ENCODE measurements around the gene LY6G5B.

LY6G5B gene

DNA sequence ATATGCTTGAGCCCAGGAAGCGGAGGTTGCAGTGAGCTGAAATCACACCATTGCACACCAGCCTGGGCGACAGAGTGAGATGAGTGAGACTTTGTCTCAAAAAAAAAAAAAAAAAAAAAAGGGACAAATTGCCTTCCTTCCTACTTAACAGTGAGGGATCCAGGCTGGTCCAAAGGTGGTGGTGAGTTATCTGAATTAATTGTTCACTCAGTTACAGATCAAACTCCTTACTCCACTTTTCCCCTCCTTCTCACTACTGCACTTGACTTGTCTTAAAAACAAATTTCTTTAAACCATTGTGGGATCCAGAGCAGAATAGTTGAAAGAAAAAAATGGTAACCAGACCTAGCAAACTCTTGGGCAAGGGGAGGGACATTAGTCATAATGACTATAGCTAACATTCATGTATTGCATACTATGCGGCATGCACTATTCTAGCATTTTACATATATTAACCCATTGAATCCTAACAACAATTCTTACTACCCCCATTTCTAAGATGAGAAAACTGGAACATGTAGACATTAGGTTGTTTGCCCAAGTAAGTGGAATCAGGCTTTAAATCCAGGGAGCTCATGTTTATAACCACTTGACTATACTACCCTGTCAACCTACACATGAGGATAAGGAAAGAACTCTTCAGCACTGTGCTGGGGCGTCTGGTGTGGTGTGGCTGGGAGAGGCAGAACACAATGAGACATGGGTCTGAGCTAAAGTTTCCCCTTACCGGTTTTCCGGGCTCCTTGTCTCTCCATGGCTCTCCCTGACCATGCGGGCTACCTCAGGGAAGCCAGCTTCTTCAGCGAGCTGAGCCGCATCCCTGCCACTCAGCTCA is 6.4 kb upstream of the LY6G5B start:
- no peak for DNase-seq (ENCODE audit: low spot score)

DNA sequence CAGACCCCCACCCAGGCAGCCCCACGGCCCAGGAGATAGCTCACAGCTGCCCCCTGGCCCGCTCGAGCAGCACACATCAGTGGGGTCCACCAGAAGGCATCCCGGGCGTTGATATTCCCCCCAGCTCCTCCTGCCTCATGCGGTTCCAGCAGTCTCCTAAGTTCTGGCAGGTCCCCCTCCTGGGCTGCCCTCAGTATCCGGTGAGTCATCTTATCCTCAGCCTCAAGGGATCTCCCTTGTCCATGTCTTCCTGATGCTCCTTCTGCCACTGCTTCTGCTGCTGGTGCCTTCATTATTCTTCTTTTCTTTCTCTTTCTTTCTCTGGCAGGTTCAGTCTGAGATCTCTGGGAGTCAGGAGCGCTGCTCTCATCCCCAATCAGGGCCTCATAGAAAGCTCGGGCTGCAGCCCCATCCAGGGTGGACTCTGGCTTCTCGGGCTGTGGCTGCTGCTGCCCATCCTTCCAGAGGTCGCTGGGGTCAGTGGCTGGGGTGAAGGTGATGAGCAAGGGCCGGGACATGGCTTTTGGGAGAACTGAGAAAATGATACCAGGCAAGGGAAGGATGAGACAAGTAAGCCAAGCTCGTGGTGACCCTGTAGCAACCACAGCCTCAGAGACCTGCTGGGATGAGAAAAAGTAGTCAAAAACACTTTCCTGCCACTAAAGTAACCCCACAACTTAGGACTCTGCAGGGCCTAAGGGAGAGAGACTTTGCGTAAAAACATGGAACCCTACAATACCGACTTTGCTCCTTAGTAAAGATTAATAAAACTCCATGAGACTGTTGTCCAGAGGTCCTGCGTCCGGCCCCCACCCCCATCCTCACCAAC is 5.6 kb upstream of the LY6G5B start:
- no peak for DNase-seq (ENCODE audit: low spot score)

DNA sequence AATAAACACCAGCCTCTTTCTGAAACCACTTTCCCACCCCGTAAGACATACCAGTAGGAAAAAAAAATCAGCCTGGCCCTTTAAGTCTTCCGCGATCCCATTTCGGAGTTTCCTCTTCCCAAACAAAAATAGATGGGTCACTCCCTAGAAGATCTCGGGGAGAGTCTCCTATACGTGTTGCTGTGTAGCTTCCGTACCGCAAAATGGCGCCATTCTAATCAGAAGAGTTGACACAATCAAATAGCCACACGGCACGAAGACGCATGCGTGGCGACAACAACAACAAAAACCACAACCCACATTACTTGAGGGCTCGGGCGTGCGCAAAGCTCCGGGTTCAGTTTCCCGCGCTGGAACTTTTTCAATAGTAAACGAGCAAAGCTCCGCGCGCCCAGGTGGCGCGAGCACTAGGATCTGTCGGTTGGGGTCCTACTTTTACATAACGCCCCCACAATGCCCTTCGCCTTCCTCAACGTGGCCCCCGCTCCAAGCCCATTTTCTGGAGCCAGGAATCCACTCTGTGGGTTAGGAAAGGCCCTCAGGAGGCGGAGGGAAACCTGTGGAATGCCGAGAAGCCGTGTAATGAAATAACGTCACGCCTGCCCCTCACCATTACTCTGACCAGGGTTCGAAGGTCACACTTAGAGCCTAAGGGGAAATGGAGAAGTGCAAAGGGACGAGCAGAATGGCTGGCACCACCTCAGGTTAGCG is 4.8 kb upstream of the LY6G5B start, which contains the start of gene GPANK1:
Gene GPANK1 (minus strand): TSS at position 208 of the 711 bp plus-strand sequence. CDS start 519 bp downstream, outside the sequence.
- DNase-seq (ENCODE audit: low spot score) = peak; percentile 90

DNA sequence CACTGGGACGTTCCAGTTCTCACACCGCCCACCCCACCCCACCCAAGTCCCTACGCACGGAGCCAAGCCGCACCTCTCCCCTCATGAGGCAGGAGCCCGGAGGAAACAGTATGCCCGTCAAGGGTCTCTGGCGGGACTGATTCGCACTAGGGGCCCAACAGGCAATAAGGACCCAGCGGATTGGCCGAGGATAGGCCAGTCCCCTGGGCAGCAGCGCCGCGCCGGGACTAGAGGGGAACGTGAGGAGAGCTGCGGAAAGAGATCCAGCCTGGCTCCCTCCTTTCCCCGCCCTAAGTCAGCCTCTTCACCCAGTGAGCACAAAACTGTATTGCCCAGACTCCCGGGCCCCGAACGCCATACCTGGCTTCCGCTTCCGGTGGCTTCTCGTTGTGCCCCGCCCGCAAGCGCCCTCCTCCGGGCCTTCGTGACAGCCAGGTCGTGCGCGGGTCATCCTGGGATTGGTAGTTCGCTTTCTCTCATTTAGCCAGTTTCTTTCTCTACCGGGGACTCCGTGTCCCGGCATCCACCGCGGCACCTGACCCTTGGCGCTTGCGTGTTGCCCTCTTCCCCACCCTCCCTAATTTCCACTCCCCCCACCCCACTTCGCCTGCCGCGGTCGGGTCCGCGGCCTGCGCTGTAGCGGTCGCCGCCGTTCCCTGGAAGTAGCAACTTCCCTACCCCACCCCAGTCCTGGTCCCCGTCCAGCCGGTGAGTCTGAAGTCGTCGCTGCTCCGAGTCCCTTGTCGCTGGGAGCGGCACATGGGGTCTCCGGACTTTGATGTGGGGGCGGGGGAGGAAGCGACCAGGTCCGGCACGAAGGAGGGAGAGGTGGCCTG is 4.1 kb upstream of the LY6G5B start, which contains the start of gene CSNK2B:
Gene CSNK2B (plus strand): TSS at position 580 of the 836 bp plus-strand sequence. CDS start 752 bp downstream, outside the sequence.
- DNase-seq (ENCODE audit: low spot score) = peak; percentile 98

DNA sequence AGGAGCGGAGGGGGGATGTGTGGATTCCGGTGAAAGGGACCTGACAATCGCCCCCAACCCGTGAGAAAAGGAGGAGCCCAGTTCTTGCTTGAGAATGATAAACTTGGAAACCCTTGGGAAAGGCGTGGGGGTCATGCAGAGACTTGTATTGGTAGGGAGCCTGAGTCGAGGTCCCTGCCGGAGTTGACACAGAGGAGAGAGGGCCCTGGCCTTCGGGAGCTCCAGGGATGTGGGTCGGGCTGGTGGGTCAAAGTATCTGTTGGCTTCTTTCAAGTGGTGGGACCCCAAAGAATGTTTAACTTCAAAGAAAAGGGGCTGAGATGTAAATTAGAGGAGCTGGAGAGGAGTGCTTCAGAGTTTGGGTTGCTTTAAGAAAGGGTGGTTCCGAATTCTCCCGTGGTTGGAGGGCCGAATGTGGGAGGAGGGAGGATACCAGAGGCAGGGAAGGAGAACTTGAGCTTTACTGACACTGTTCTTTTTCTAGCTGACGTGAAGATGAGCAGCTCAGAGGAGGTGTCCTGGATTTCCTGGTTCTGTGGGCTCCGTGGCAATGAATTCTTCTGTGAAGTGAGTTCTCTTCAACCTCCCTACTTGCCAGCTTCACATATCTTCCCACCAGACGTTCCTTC is 3.3 kb upstream of the LY6G5B start:
- DNase-seq (ENCODE audit: low spot score) = no peak

DNA sequence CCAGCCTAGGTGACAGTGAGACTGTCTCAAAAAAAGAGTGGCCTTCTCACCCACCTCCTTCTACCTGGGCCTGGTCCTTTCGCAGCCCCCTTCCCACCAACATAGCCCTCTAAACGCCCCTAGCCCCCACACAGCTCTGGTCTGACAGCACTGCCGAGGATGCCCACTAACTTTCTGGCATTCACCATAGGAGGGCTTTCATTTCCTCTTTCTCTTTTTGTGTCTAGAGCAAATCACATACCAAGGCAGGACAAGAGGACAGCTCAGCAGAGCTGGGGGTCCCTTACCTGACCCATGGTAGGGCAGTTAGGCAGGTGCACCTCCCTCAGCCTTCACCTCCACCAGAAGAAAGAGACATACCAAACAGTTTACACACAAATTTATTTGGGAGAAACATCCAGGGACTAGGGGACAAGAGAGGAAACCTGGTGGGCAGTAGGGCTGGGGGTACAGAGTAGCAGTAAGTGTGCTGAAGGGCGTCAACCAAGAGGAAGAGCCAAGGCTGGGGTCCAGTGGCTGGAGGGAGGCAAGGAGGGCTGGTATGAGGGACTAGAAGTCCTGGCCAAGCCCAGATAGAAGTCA is 6.6 kb downstream of the LY6G5B start:
- no peak for DNase-seq (ENCODE audit: low spot score)

DNA sequence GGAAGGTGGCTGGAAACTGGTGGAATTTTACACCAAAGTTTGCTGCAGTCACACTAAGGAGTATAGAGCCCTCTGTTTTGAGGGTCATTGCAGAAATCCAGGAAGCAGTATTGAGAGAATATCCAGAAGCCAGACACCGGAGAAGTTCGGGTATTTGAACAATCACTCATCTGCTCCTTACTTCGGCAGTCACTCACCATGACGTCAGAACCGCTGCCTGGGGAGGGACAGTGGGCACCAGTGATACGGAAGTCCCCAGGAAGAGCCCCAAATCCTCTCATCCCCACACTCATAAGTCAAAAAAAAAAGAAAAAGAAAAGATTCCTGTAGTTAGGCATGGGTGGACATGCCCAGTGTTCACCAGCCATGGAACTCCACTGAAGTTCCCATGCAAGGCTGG is 7.1 kb downstream of the LY6G5B start:
- DNase-seq (ENCODE audit: low spot score) = no peak

DNA sequence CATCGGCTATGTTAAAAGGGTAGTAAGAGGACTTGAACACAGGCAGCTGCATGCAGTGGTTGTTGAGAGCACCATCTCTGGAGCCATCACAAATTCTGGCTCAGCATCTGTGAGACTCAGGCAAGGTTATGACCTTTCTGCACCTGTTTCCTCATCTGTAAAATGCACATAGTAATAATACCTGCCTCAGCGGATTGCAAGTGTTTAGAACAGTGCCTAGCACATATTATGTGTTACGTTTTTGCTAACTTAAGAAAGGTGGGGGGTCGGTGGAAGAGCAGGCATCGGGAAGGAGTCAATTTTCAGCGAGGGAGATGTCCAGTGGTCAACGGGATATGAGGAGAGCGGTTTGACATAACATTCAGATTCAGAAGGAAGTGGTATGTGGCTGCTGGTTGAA is 8.2 kb downstream of the LY6G5B start:
- DNase-seq (ENCODE audit: low spot score) = no peak

DNA sequence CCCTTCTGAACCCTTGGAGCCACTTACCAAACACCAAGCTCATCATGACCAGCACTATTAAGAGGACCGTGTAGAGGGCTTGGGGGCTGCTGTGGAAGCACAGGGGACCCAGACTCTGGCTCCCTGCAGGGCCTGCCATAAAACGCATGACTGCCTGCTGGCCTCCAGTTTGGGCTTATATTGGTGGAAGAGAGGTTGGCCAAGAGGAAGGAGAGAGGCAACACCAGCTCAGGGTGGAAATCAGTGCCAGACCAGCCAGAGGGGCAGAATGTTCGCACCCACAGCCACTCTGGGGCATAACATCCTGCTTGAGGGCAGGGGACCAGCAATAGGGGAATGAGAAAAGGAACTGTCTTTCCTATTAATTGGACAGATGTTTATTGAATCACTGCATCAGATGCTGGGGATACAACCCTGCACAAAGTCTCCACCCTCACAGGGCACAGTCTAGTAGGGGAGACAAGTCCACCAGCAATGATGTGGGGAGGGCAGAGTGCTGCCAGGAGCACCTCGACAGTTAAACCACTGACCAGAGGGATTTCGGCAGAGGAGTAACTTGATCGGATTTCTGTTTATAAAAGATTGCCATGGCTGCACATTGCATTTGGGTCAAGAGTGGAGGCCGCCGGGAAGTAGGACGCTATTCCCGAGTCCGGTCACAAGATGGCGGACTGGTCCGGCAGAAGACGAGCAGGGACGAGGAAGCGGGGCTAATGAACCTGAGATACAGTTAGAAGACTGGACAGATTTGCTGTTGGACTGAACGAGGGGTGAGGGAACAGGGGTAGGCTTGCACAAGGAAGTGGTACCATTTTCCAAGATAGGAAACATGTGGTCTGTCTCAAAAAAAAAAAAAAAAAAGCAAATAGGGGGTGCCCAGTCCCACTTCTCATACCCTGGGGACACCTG is 10.7 kb downstream of the LY6G5B start, which contains the start of gene LY6G5C:
Gene LY6G5C (minus strand): TSS at position 842 of the 909 bp plus-strand sequence. CDS start 694 bp downstream, at position 148.
- DNase-seq (ENCODE audit: low spot score) = peak; percentile 75

DNA sequence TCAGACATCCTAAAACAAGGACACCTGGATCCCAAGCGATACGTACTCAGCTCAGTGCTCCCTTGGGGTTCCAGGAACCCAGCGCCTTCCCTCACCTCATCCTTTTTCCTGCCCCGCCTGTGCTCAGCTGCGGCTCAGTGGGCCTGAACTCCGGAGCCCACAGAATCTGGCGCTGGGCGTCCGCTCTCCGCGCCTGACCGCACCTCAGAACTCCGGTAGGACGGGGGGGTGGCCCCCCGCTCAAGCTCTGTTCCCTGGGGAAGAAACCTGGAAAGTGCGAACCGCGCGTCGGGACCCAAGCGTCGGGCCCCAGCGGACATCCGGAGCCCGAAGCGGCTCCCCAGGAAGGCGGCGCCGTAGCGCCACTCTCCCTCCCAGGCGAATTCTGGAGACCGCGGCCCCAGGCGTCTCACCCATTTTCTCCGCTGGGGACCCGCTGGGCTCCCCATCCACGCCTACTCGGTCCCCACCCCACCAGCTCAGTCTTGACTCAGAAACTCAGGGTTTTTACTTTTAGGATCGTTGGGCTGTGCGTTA is 11.4 kb downstream of the LY6G5B start:
- peak; percentile 22 for DNase-seq (ENCODE audit: low spot score)

DNA sequence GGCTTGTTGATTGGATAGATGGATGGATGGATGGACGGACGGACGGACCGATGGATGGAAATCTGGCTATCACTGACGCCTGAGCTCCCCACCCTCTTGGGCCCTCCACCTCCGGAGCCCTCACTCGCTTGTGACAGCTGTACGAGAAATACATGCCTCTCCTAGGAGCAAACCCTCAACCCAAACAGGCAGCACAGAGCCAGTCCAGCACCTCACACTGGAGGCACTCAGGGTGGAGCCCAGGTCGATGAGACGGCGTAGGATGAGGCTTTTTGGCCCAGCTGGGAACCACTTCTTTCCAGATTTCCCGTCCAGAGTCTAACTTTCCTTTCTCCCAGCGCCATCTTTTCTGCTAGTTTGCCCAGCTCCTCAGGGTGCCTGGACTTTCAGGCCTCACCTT is 13.8 kb downstream of the LY6G5B start:
- DNase-seq (ENCODE audit: low spot score) = no peak

DNA sequence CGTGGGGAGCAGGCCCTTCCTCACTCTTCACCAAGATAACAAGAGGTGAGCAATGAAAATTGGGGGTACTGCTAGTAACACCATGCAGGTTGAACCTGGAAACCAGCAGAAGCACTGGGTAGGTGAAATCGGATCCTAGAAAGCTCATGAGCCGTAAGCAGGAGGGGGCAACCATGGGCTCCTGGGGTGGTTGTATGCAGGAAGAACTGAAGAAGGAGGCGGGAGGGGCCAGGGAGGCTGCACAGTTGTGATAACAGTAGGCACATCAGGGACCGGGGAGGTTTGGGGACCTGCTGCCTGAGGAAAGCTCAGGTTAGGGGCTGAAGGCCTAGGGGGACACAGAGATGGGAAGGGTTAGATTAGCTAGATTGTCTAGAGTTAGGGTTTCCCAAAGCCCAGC is 16.7 kb downstream of the LY6G5B start:
- DNase-seq (ENCODE audit: low spot score) = no peak

DNA sequence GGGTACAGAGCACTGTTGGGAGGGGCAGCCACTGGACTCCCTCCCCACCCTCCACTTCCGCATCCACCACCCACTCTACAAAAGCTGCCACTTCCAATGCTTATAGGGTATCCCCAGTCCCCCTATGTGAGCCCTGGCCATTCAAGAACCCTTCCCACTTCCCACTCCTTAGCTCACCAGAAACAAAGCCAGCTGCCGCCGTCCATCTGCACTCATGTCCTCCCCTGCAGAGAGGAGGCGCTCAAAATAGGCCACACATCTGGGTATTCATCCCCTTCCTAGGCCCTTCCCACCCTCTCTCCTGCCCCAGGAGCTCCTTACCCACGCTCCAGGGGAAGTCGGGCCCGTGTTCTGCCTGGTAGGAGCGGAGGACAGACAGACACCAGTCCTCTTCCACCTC is 17.5 kb downstream of the LY6G5B start:
- no peak for DNase-seq (ENCODE audit: low spot score)

DNA sequence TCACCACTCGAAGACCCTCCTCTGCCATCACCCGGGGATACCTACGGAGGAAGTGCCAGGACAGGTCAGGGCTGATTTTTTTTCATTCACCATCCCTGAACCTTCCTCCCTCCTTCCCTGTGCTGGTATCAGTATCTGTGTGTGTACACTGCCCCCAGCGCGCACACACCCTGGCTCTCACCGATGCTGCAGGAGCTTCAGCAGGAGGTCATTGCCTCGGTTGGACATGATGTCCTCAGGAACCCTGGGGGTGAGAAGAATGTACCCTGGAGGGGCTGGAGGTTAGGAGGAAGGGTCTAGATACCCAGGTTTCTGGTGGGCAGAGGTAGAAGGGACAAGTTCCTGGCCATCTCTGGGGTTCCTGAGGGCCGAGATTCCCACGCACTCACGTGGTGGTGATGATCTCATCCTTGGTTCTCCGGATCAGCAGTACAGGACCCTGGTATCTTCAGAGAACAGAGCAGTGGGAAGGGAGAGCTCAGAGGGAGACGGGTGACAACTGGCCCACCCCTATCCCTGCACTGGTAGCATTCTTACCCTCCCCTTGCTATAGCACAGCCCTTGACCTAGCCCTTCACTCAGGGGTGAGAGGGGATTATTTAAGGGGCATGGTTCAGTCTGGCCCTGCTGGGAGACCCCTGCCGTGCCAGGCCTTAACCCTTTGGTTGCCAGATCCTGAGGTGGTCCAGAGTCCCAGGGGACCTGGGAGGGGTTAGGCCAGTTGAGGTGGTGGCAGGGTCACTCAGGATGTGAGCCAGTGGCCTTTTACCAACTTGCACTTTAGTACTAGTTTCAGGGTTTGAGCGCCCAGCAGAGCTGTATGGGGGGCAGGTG is 18.3 kb downstream of the LY6G5B start:
- no peak for DNase-seq (ENCODE audit: low spot score)

DNA sequence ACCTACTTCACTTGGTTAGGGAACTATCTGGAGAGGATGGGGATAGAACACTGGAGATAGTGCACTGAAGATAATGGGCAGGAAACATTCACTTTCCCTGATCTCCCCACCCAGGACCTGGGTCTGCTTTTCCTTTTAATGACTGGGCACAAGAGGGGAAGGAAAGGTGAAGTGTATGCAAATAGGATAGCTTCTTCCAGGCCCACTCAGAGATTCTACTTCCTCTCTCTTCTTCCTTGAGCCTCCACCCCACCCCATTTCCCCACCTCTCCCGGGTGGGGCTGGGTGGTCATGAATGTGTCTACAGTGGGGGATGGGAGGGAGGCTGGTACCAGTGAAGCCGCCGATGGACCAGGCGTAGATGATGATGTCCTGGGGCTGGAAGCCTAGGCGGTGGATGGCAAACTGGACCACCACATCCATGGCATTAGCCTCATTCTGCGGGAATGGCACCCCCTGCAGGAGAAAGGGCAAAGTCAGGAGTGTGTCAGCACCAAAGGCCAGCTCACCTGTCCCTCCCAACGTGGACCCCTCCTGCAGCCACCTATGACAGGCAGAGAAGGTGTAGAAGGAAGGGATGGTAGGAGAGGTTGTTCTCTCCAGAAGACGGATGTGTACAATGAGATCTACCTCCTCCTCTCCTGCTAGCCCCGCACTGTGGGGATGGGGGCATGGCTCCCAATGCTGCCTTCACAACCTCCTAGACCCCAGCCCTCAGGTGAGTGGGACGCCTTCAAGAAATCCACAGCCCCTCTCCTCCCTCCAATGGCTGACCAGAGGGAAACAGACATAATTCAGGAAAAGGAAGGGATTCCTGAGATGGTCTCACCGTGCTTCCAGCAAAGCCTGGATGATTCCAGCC is 19.7 kb downstream of the LY6G5B start:
- DNase-seq (ENCODE audit: low spot score) = no peak

DNA sequence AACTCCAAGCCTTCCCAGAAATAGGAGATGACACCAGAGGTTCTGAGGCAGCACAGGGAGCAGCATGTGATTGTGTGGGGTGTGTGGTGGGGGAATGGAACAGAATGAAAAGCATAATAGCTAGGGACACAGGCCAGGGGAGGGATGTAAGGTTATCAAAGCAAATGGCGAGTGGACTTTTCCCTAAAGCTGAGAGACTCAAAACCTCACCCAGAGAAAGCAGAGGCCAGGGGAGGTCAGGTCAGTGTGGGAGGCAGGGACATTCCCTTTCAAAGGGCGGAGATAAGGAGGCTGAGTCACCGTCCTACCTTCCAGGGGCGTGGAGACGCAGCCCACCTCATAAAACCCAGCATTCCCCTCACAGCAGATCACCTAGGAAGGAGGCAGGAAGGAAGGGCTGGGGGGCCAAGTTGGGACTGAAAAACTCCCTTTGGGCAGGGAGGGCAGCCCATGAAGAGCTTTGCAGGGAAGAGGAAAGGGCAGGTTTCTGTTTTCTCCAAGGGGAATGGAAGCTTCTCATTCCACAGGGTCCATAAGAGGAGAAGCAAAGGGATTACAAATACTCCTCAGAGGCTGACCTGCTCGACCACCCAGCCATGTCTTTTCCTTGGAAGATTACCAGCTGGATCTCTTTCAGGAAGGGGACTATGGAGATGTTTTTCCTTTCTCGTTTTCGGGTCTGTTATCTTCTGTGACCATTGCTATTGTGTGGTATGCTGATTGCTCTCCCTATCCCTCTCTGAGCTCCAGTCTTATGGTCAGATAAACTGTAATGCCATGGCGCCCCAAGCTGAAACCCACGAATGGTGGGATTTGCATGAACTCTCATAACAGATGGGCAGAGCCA is 20.7 kb downstream of the LY6G5B start:
- DNase-seq (ENCODE audit: low spot score) = no peak

Data from CD4-positive, alpha-beta T cell treated with Interleukin-6 at 100 ng/mL for 8 hours (primary cell).